ENCODE measurements around the gene SDHAF4. TPM values are rescaled to one million over a fixed set of nuclear protein-coding genes. Genes with fewer than 3 reads are reported as not detected.
A peak's percentile ranks its signal among the peaks of the same experiment; 100 is the strongest.

SDHAF4 gene
- total and polyA plus RNA-seq, 10 of the 15 experiments (the other 5 are each of a cell fraction or from before 2014, with no cell fraction given), result 8.4 to 20.4 (median 15.6) TPM

GRCh38 chr6:70537266-70537665 is 29.5 kb upstream of the SDHAF4 start (continued):
- TF ChIP-seq, protein P1, sequence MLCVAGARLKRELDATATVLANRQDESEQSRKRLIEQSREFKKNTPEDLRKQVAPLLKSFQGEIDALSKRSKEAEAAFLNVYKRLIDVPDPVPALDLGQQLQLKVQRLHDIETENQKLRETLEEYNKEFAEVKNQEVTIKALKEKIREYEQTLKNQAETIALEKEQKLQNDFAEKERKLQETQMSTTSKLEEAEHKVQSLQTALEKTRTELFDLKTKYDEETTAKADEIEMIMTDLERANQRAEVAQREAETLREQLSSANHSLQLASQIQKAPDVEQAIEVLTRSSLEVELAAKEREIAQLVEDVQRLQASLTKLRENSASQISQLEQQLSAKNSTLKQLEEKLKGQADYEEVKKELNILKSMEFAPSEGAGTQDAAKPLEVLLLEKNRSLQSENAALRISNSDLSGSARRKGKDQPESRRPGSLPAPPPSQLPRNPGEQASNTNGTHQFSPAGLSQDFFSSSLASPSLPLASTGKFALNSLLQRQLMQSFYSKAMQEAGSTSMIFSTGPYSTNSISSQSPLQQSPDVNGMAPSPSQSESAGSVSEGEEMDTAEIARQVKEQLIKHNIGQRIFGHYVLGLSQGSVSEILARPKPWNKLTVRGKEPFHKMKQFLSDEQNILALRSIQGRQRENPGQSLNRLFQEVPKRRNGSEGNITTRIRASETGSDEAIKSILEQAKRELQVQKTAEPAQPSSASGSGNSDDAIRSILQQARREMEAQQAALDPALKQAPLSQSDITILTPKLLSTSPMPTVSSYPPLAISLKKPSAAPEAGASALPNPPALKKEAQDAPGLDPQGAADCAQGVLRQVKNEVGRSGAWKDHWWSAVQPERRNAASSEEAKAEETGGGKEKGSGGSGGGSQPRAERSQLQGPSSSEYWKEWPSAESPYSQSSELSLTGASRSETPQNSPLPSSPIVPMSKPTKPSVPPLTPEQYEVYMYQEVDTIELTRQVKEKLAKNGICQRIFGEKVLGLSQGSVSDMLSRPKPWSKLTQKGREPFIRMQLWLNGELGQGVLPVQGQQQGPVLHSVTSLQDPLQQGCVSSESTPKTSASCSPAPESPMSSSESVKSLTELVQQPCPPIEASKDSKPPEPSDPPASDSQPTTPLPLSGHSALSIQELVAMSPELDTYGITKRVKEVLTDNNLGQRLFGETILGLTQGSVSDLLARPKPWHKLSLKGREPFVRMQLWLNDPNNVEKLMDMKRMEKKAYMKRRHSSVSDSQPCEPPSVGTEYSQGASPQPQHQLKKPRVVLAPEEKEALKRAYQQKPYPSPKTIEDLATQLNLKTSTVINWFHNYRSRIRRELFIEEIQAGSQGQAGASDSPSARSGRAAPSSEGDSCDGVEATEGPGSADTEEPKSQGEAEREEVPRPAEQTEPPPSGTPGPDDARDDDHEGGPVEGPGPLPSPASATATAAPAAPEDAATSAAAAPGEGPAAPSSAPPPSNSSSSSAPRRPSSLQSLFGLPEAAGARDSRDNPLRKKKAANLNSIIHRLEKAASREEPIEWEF (IDR thresholded peaks at IDR 0.05; ENCODE audit: insufficient replicate concordance, low read depth, low read length), result peak; percentile 24
- TF ChIP-seq SMARCA5 (IDR thresholded peaks at IDR 0.05) (no peak), DPF2 (IDR thresholded peaks at IDR 0.05) (peak; percentile 31; the same call in 1 of the 2 replicates), SPI1 (IDR thresholded peaks at IDR 0.05; ENCODE audit: borderline replicate concordance, insufficient read depth, low read depth, low read length) (peak; percentile 79), CHD4 (IDR thresholded peaks at IDR 0.05) (no peak), IKZF2 (IDR thresholded peaks at IDR 0.05) (peak; percentile 73 to 79; a peak in 2 of 4 replicates)

GRCh38 chr6:70538376-70538775 is 28.4 kb upstream of the SDHAF4 start:
- no TSS peak for BruUV-seq (replicated peaks)
- FAIRE-seq, result peak; percentile 99
- CTCF ChIA-PET, result interaction anchor here (0.9 to 1.8 kb wide), 6 partner anchors 8 to 319 kb away, joined by 3 to 8 read pairs (median 4); no protein-coding TSS in a partner anchor
- H4K20me1 ChIP-seq (ENCODE audit: control insufficient read depth, insufficient read depth), result no peaks in the 10 kb centered on the region
- H3K27ac ChIP-seq (ENCODE audit: control insufficient read depth, insufficient read depth), result peak overlapping the region; percentile 29; the same call in 1 of the 2 replicates
- peak; percentile 39 for DNase-seq (ENCODE audit: low read depth, low spot score)
- 0 out of 4 replicates have a peak, but pooled peaks cover 0 to 5% of the 10 kb centered on the region in 2 experiments for H3K36me3 ChIP-seq (ENCODE audit: control insufficient read depth in 2 of 2, insufficient read depth in 2 of 2, low read length in 1 of 2)
- no peak overlapping the region for H3K9ac ChIP-seq (ENCODE audit: control insufficient read depth, insufficient read depth, low read length)
- no peak overlapping the region for H3K4me3 ChIP-seq
- RAD21 ChIA-PET (ENCODE audit: unreplicated experiment), result interaction anchor here (1.0 to 1.4 kb wide), 7 partner anchors 10 to 346 kb away, joined by 3 to 5 read pairs (median 3); partner anchors contain the start of genes SDHAF4 and SMAP1
- ATAC-seq, result peak; percentile 89
- SMC1A ChIA-PET (ENCODE audit: uncharacterized antibody, unreplicated experiment), result interaction anchor here (0.8 to 1.6 kb wide), 11 partner anchors 9 to 346 kb away, joined by 3 to 6 read pairs (median 3); partner anchors contain the start of gene SMAP1
- WGBS (ENCODE audit: insufficient coverage, insufficient replicate concordance, low lambda C conversion rate, missing lambda C conversion rate), result 97% methylated on average over 1 of the region's 1 CpG
- H3K27me3 ChIP-seq (replicated peaks in 1 of 2; ENCODE audit: control insufficient read depth in 2 of 2, insufficient read depth in 2 of 2, low read length in 1 of 2), result no peaks in the 10 kb centered on the region
- H3K79me2 ChIP-seq (ENCODE audit: control insufficient read depth, insufficient read depth, low read length), result no peaks in the 10 kb centered on the region
- H3K9me3 ChIP-seq (replicated peaks; ENCODE audit: control insufficient read depth, insufficient read depth, low read length), result no peaks in the 10 kb centered on the region
- POLR2A ChIA-PET, result interaction anchor here (0.8 to 1.3 kb wide), 3 partner anchors 28 to 135 kb away, joined by 3 to 5 read pairs (median 3); partner anchors contain the start of gene SDHAF4
- intact Hi-C loops (cut with micrococcal nuclease; ENCODE audit: unreplicated experiment), result no loop called here
- H2AFZ ChIP-seq (ENCODE audit: control insufficient read depth, low read depth, low read length), result no peak overlapping the region
- peak overlapping the region; percentile 57; the same call in 1 of the 2 replicates for H3K4me2 ChIP-seq (ENCODE audit: control insufficient read depth, insufficient read depth)
- peaks cover 13% of the 10 kb centered on the region for H3K4me1 ChIP-seq (ENCODE audit: control insufficient read depth, insufficient read depth, low read length)
- in situ Hi-C loops (cut with MboI), result no loop called here
- TF ChIP-seq RELB (IDR thresholded peaks at IDR 0.05; ENCODE audit: low read depth) (peak; percentile 20; the same call in 1 of the 2 replicates), BCL11A (IDR thresholded peaks at IDR 0.05; ENCODE audit: low read depth, low read length) (0 out of 2 replicates have a peak, but pooled peaks have one; percentile 17), RUNX3 (IDR thresholded peaks at IDR 0.05; ENCODE audit: low read length) (peak; percentile 62; the same call in 1 of the 2 replicates), SMARCA5 (IDR thresholded peaks at IDR 0.05) (0 out of 2 replicates have a peak, but pooled peaks have one; percentile 17), EP300 (IDR thresholded peaks at IDR 0.05; ENCODE audit: borderline replicate concordance in 1 of 2, control insufficient read depth in 1 of 2, low read depth in 2 of 2, low read length in 2 of 2) (peak in 1 of 2 experiments; percentile 48; a peak in 1 of 4 replicates), TCF12 (IDR thresholded peaks at IDR 0.05; ENCODE audit: low read depth, low read length) (no peak), JUNB (IDR thresholded peaks at IDR 0.05) (peak; percentile 72)
- TF ChIP-seq, protein P2, sequence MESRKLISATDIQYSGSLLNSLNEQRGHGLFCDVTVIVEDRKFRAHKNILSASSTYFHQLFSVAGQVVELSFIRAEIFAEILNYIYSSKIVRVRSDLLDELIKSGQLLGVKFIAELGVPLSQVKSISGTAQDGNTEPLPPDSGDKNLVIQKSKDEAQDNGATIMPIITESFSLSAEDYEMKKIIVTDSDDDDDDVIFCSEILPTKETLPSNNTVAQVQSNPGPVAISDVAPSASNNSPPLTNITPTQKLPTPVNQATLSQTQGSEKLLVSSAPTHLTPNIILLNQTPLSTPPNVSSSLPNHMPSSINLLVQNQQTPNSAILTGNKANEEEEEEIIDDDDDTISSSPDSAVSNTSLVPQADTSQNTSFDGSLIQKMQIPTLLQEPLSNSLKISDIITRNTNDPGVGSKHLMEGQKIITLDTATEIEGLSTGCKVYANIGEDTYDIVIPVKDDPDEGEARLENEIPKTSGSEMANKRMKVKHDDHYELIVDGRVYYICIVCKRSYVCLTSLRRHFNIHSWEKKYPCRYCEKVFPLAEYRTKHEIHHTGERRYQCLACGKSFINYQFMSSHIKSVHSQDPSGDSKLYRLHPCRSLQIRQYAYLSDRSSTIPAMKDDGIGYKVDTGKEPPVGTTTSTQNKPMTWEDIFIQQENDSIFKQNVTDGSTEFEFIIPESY (IDR thresholded peaks at IDR 0.05), result no peak
